HCT116 (cell line): ENCODE results near the gene MCC. TPM values are rescaled to one million over a fixed set of nuclear protein-coding genes. Genes with fewer than 3 reads are reported as not detected.

Experiments used
- ATAC-seq: fragments of 200-7000 bp; cut with Tn5 transposase; 2 replicates; pipeline ENCODE4 v1.9.1; 2020; ENCODE audit warnings: mild to moderate bottlenecking, moderate library complexity
- BruUV-seq: library from RNA; stranded (reverse); fragments of 400-500 nt; replicated peaks from 2 replicates; lab custom pipeline; 2021; lab: Mats Ljungman, UMichigan
- CTCF ChIA-PET: fragments of 300-600 bp; sonication (Branson Sonifier 250); formaldehyde crosslinking; loops from one replicate; lab custom pipeline; 2021; ENCODE audit warnings: antibody characterized with exemption; lab: Charles Lee
- POLR2A ChIA-PET: fragments of 300-600, 350-600 bp; sonication (Branson Sonifier 250); formaldehyde crosslinking; loops from one replicate; lab custom pipeline; 2021; ENCODE audit warnings: antibody characterized with exemption; lab: Charles Lee
- RAD21 ChIA-PET, 2 experiments: fragments of 300-600 bp; sonication (Branson Sonifier 250); formaldehyde crosslinking; loops; one replicate each; lab custom pipeline; 2023; ENCODE audit warnings: low total read pairs in 2 of 2; ENCODE audit not compliant: uncharacterized antibody in 2 of 2, unreplicated experiment in 2 of 2, low non-redundant PET in 1 of 2; lab: Charles Lee
- DNase-seq: peaks from one replicate; pipeline ENCODE4 v3.0.0-alpha.2; 2010; ENCODE audit warnings: low read depth, low spot score
- H2AFZ ChIP-seq: fragments of 200-600 bp; shearing (Covaris generic), sonication (generic); 2 replicates; pipeline ENCODE4 v1.6.1; 2017; ENCODE audit warnings: low read depth, mixed run types, mixed read lengths, antibody characterized with exemption, low read length; ENCODE audit not compliant: poor library complexity, severe bottlenecking
- H3K27ac ChIP-seq: 2 replicates; pipeline ENCODE4 v1.5.1; 2012; ENCODE audit warnings: low read depth, low read length
- H3K27me3 ChIP-seq: fragments of 200-600 bp; sonication (generic); 2 replicates; pipeline ENCODE4 v1.6.1; 2016; ENCODE audit warnings: mixed run types, low read length, mixed read lengths; ENCODE audit not compliant: insufficient read depth
- H3K36me3 ChIP-seq, 2 experiments: fragments of 200-500 bp in 1 of 2; fragments of 200-600 bp in 1 of 2; sonication (Bioruptor generic) in 1 of 2; sonication (generic) in 1 of 2; 2 replicates each; pipeline versions ENCODE4 v1.5.1 to v1.6.1; 2014 to 2016; ENCODE audit warnings: low read length in 2 of 2, inconsistent platforms in 1 of 2, mixed read lengths in 1 of 2, mixed run types in 1 of 2; ENCODE audit not compliant: insufficient read depth in 2 of 2, control insufficient read depth in 1 of 2
- H3K4me1 ChIP-seq, 2 experiments: fragments of 200-600 bp in 1 of 2; sonication (generic) in 1 of 2; 2 replicates each; pipeline versions ENCODE4 v1.5.1 to v1.6.1; 2012 to 2017; ENCODE audit warnings: low read length in 2 of 2, inconsistent platforms in 1 of 2, mild to moderate bottlenecking in 1 of 2, mixed read lengths in 1 of 2, mixed run types in 1 of 2, moderate library complexity in 1 of 2; ENCODE audit not compliant: insufficient read depth in 2 of 2, control insufficient read depth in 1 of 2
- H3K4me2 ChIP-seq: fragments of 200-600 bp; sonication (generic); 2 replicates; pipeline ENCODE4 v1.6.1; 2017; ENCODE audit warnings: mixed run types, low read length, mixed read lengths
- H3K4me3 ChIP-seq, 2 experiments: fragments of 200-600 bp in 1 of 2; sonication (generic) in 1 of 2; replicated peaks in 1 of 2; 2 replicates each; pipeline ENCODE4 v1.5.1; 2011 to 2016; ENCODE audit warnings: low read length in 2 of 2, control low read depth in 1 of 2, low read depth in 1 of 2, mild to moderate bottlenecking in 1 of 2, mixed read lengths in 1 of 2, mixed run types in 1 of 2
- H3K79me2 ChIP-seq: fragments of 200-600 bp; sonication (generic); 2 replicates; pipeline ENCODE4 v1.6.1; 2017; ENCODE audit warnings: mild to moderate bottlenecking, mixed run types, low read length, moderate library complexity, mixed read lengths; ENCODE audit not compliant: insufficient read depth
- H3K9ac ChIP-seq: fragments of 200-600 bp; sonication (generic); 2 replicates; pipeline ENCODE4 v1.6.1; 2016; ENCODE audit warnings: low read length, mixed read lengths
- H3K9me2 ChIP-seq: fragments of 200-600 bp; sonication (generic), shearing (Covaris generic); 2 replicates; pipeline ENCODE4 v1.6.1; 2017; ENCODE audit warnings: mixed run types, mild to moderate bottlenecking, moderate library complexity; ENCODE audit not compliant: insufficient read depth
- H3K9me3 ChIP-seq, 2 experiments: fragments of 200-500 bp in 1 of 2; fragments of 200-600 bp in 1 of 2; sonication (Bioruptor generic) in 1 of 2; sonication (generic) in 1 of 2; 2 replicates each; pipeline ENCODE4 v1.6.1; 2014 to 2017; ENCODE audit warnings: low read length in 2 of 2, mixed read lengths in 2 of 2, inconsistent platforms in 1 of 2, low read depth in 1 of 2, mild to moderate bottlenecking in 1 of 2, mixed run types in 1 of 2, moderate library complexity in 1 of 2; ENCODE audit not compliant: control insufficient read depth in 1 of 2, insufficient read depth in 1 of 2
- H4K20me1 ChIP-seq: fragments of 200-600 bp; sonication (generic), shearing (Covaris generic); 2 replicates; pipeline ENCODE4 v1.6.1; 2017; ENCODE audit warnings: mixed run types, mild to moderate bottlenecking, moderate library complexity; ENCODE audit not compliant: insufficient read depth
- CBX3 ChIP-seq: IDR thresholded peaks from 2 replicates; pipeline ENCODE4 v1.6.1; 2012; ENCODE audit warnings: low read depth
- CEBPB ChIP-seq: IDR thresholded peaks from 2 replicates; pipeline ENCODE4 v1.6.1; 2012; ENCODE audit warnings: low read depth
- EGR1 ChIP-seq: IDR thresholded peaks from 2 replicates; pipeline ENCODE4 v1.6.1; 2012; ENCODE audit warnings: low read depth
- ELF1 ChIP-seq: IDR thresholded peaks from 2 replicates; pipeline ENCODE4 v1.6.1; 2012; ENCODE audit warnings: low read depth, borderline replicate concordance
- EZH2 ChIP-seq: fragments of 200-600 bp; sonication (generic); IDR thresholded peaks from 2 replicates; pipeline ENCODE4 v1.6.1; 2017; ENCODE audit warnings: antibody characterized with exemption, mixed run types
- EZH2phosphoT487 ChIP-seq: fragments of 200-600 bp; IDR thresholded peaks from 2 replicates; pipeline ENCODE4 v1.6.1; 2018; ENCODE audit warnings: antibody characterized with exemption, borderline replicate concordance
- RAD21 ChIP-seq: IDR thresholded peaks from 2 replicates; pipeline ENCODE4 v1.6.1; 2012; ENCODE audit warnings: low read depth, mild to moderate bottlenecking
- SIN3A ChIP-seq: IDR thresholded peaks from 2 replicates; pipeline ENCODE4 v1.6.1; 2012; ENCODE audit warnings: low read depth
- SP1 ChIP-seq: IDR thresholded peaks from 2 replicates; pipeline ENCODE4 v1.6.1; 2012; ENCODE audit warnings: low read depth
- SRF ChIP-seq: IDR thresholded peaks from 2 replicates; pipeline ENCODE4 v1.6.1; 2012; ENCODE audit warnings: low read depth
- TCF7L2 ChIP-seq: IDR thresholded peaks from 2 replicates; pipeline ENCODE4 v1.7.0; 2011; ENCODE audit warnings: borderline replicate concordance, inconsistent platforms; ENCODE audit not compliant: insufficient read depth, insufficient read length; ENCODE audit errors: extremely low read depth
- YY1 ChIP-seq: IDR thresholded peaks from 2 replicates; pipeline ENCODE4 v1.6.1; 2011; ENCODE audit warnings: low read length, low read depth, moderate library complexity, mild to moderate bottlenecking; ENCODE audit not compliant: insufficient replicate concordance; ENCODE audit errors: extremely low read depth
- ZFX ChIP-seq: fragments of 450-650 bp; IDR thresholded peaks from 2 replicates; pipeline ENCODE4 v1.6.1; 2017
- ZNF274 ChIP-seq: fragments of 200-500 bp; sonication (Bioruptor generic); IDR thresholded peaks from 2 replicates; pipeline ENCODE4 v1.6.1; 2014; ENCODE audit warnings: mild to moderate bottlenecking, low read depth, low read length, inconsistent platforms
- intact Hi-C: fragments of 100-400 bp; cut with micrococcal nuclease; formaldehyde crosslinking; loops from 2 replicates; pipeline ENCODE4 v1.10.0; 2022
- total RNA-seq: library from RNA; stranded (reverse); gene quantifications from one replicate; pipeline ENCODE4 v1.2.1, GENCODE V29; 2021; ENCODE audit not compliant: unreplicated experiment
- TF ChIP-seq, protein P1 (sequence below): IDR thresholded peaks from 2 replicates; pipeline ENCODE4 v1.6.1; 2012
- TF ChIP-seq, protein P2 (sequence below), 3 experiments: fragments of 200-600 bp in 1 of 3; sonication (generic) in 1 of 3; IDR thresholded peaks in 2 of 3; conservative IDR thresholded peaks in 1 of 3; 2 replicates each; pipeline ENCODE4 v1.5.1; 2012 to 2017; ENCODE audit warnings: low read depth in 2 of 3, low read length in 2 of 3, antibody characterized with exemption in 1 of 3, borderline replicate concordance in 1 of 3, control low read depth in 1 of 3, mild to moderate bottlenecking in 1 of 3, mixed read lengths in 1 of 3, mixed run types in 1 of 3, moderate library complexity in 1 of 3; ENCODE audit not compliant: insufficient read depth in 1 of 3

The MCC gene
- total RNA-seq, 1 experiment from 2014 or later = 20.1 TPM

DNA sequence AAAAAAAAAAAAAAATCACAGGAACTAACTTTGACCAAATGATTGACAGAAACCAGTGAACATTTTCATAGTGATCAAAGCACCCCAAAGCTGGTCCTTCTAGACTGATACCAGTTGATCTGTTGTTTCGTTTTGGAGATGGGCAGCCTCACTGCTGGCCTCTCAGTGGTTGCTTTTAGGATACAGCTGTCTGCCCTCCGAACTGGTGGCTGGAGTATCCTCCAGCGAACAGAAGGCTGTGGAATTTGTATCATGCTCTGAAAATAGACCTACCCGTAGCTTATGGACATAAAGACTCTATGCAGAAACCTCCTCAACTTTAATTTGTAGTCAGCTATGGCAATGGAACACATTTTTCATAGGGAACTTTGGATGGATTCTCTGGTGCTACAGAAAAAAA is 462.7 kb downstream of the MCC start:
- TF ChIP-seq CEBPB (no peak), EZH2phosphoT487 (no peak), TCF7L2 (no peak), ELF1 (no peak), RAD21 (no peak), EGR1 (no peak), ZFX (no peak), SIN3A (no peak), SRF (no peak), EZH2 (no peak), CBX3 (no peak), SP1 (no peak), YY1 (no peak), ZNF274 (no peak)
- TF ChIP-seq, protein P1, sequence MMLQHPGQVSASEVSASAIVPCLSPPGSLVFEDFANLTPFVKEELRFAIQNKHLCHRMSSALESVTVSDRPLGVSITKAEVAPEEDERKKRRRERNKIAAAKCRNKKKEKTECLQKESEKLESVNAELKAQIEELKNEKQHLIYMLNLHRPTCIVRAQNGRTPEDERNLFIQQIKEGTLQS = no peak
- TF ChIP-seq, protein P2, sequence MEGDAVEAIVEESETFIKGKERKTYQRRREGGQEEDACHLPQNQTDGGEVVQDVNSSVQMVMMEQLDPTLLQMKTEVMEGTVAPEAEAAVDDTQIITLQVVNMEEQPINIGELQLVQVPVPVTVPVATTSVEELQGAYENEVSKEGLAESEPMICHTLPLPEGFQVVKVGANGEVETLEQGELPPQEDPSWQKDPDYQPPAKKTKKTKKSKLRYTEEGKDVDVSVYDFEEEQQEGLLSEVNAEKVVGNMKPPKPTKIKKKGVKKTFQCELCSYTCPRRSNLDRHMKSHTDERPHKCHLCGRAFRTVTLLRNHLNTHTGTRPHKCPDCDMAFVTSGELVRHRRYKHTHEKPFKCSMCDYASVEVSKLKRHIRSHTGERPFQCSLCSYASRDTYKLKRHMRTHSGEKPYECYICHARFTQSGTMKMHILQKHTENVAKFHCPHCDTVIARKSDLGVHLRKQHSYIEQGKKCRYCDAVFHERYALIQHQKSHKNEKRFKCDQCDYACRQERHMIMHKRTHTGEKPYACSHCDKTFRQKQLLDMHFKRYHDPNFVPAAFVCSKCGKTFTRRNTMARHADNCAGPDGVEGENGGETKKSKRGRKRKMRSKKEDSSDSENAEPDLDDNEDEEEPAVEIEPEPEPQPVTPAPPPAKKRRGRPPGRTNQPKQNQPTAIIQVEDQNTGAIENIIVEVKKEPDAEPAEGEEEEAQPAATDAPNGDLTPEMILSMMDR (IDR thresholded peaks at IDR 0.05 in 2 of 3, conservative IDR thresholded peaks at IDR 0.05 in 1 of 3; ENCODE audit: borderline replicate concordance in 1 of 3, insufficient read depth in 1 of 3, low read depth in 2 of 3, low read length in 2 of 3) = no peak
- TF ChIP-seq, all 23 proteins: peak for 0
- no peak overlapping the region for H2AFZ ChIP-seq
- H3K79me2 ChIP-seq = peaks cover 11% of the 10 kb centered on the region; the same call in 1 of the 2 replicates
- no peaks in the 10 kb centered on the region for H3K9me3 ChIP-seq
- intact Hi-C loops = no loop called here
- no peak for ATAC-seq
- H3K4me2 ChIP-seq = no peak overlapping the region
- H3K4me3 ChIP-seq = no peak overlapping the region
- CTCF ChIA-PET = no interaction called here
- DNase-seq = no peak
- no TSS peak for BruUV-seq
- RAD21 ChIA-PET = no interaction called here
- H3K4me1 ChIP-seq = peaks cover 15 to 33% of the 10 kb centered on the region in 2 experiments
- no peaks in the 10 kb centered on the region for H4K20me1 ChIP-seq
- H3K36me3 ChIP-seq = peaks cover 3 to 27% of the 10 kb centered on the region in 2 experiments; a peak in 2 of 4 replicates
- no peak overlapping the region for H3K27ac ChIP-seq
- H3K27me3 ChIP-seq = no peaks in the 10 kb centered on the region
- H3K9me2 ChIP-seq = no peaks in the 10 kb centered on the region
- H3K9ac ChIP-seq = no peak overlapping the region
- POLR2A ChIA-PET = no interaction called here
